Glutamatergic neuron (in vitro differentiated cells): ENCODE results near the gene HIGD1B. TPM values are rescaled to one million over a fixed set of nuclear protein-coding genes. Genes with fewer than 3 reads are reported as not detected.
"Not testable (repeated sequence)": the region's sequence is repeated elsewhere in the genome, so short reads cannot be mapped to it uniquely, and the experiment has no call there.

Experiments used
- DNase-seq: peaks from one replicate; pipeline ENCODE4 v3.0.0; 2022
- H3K27ac Mint-ChIP-seq: one replicate; pipeline ENCODE4 v1.8.0; 2020; ENCODE audit warnings: mild to moderate bottlenecking, mixed read lengths, inconsistent platforms; ENCODE audit not compliant: unreplicated experiment
- H3K27me3 Mint-ChIP-seq: one replicate; pipeline ENCODE4 v1.8.0; 2020; ENCODE audit warnings: mild to moderate bottlenecking, moderate library complexity, mixed read lengths, inconsistent platforms; ENCODE audit not compliant: unreplicated experiment
- H3K36me3 Mint-ChIP-seq: one replicate; pipeline ENCODE4 v1.8.0; 2020; ENCODE audit warnings: mild to moderate bottlenecking, mixed read lengths, inconsistent platforms; ENCODE audit not compliant: unreplicated experiment
- H3K4me1 Mint-ChIP-seq: one replicate; pipeline ENCODE4 v1.8.0; 2020; ENCODE audit warnings: mild to moderate bottlenecking, low read depth, mixed read lengths, inconsistent platforms; ENCODE audit not compliant: unreplicated experiment
- H3K4me3 Mint-ChIP-seq: one replicate; pipeline ENCODE4 v1.8.0; 2020; ENCODE audit warnings: mild to moderate bottlenecking, mixed read lengths, inconsistent platforms; ENCODE audit not compliant: unreplicated experiment
- H3K9me3 Mint-ChIP-seq: one replicate; pipeline ENCODE4 v1.8.0; 2020; ENCODE audit warnings: mild to moderate bottlenecking, moderate library complexity, mixed read lengths, inconsistent platforms; ENCODE audit not compliant: unreplicated experiment
- CTCF ChIP-seq: fragments of 200-600 bp; sonication (generic); IDR thresholded peaks from one replicate; pipeline ENCODE4 v1.5.0; 2021; ENCODE audit not compliant: partially characterized antibody, unreplicated experiment
- total RNA-seq: library from RNA; stranded (reverse); fragmentation: NEBNext Ultra II Directional; extraction: Animal tissue kit (Norgen Biotek cat#: 25700); gene quantifications from one replicate; pipeline ENCODE4 v1.2.1, GENCODE V29; 2021; ENCODE audit not compliant: unreplicated experiment

HIGD1B gene
- total RNA-seq, 1 donor from 2014 or later: 1.1 TPM

- TF ChIP-seq CTCF: no peak
- no peaks in the 10 kb centered on the region for H3K36me3 Mint-ChIP-seq
- peak overlapping the region; percentile 54 for H3K27ac Mint-ChIP-seq
Measured at GRCh38 chr17:44807093-44807816, 40.4 kb upstream of the HIGD1B start.

GRCh38 chr17:44807817-44808155, 39.9 kb upstream of the HIGD1B start:
- H3K27ac Mint-ChIP-seq: peak overlapping the region; percentile 67
- H3K4me1 Mint-ChIP-seq: peaks cover 33% of the 10 kb centered on the region
- peaks cover 9% of the 10 kb centered on the region for H3K9me3 Mint-ChIP-seq
- peak; percentile 57 for DNase-seq
- H3K4me3 Mint-ChIP-seq: peak overlapping the region; percentile 77
- no peaks in the 10 kb centered on the region for H3K36me3 Mint-ChIP-seq
- peaks cover 7% of the 10 kb centered on the region for H3K27me3 Mint-ChIP-seq
- TF ChIP-seq CTCF: no peak

More at GRCh38 chr17:44807093-44807816, 40.4 kb upstream of the HIGD1B start:
- H3K9me3 Mint-ChIP-seq: peaks cover 9% of the 10 kb centered on the region
- peaks cover 7% of the 10 kb centered on the region for H3K27me3 Mint-ChIP-seq
- no peak for DNase-seq
- peaks cover 33% of the 10 kb centered on the region for H3K4me1 Mint-ChIP-seq
- peak overlapping the region; percentile 77 for H3K4me3 Mint-ChIP-seq

GRCh38 chr17:44808156-44808555, 39.5 kb upstream of the HIGD1B start:
- peaks cover 9% of the 10 kb centered on the region for H3K9me3 Mint-ChIP-seq
- no peak for DNase-seq
- no peak for TF ChIP-seq CTCF
- no peaks in the 10 kb centered on the region for H3K36me3 Mint-ChIP-seq
- peaks cover 7% of the 10 kb centered on the region for H3K27me3 Mint-ChIP-seq
- H3K27ac Mint-ChIP-seq: peak overlapping the region; percentile 67
- H3K4me1 Mint-ChIP-seq: peaks cover 32% of the 10 kb centered on the region
- H3K4me3 Mint-ChIP-seq: no peak overlapping the region

- DNase-seq, H3K9me3 Mint-ChIP-seq, H3K27ac Mint-ChIP-seq, H3K4me3 Mint-ChIP-seq, H3K36me3 Mint-ChIP-seq, H3K27me3 Mint-ChIP-seq: not testable (repeated sequence)
- peaks cover 31% of the 10 kb centered on the region for H3K4me1 Mint-ChIP-seq
Measured at GRCh38 chr17:44808656-44809388, 38.9 kb upstream of the HIGD1B start.

- no peak overlapping the region for H3K27ac Mint-ChIP-seq
- TF ChIP-seq CTCF: no peak
- DNase-seq: no peak
- no peak overlapping the region for H3K4me3 Mint-ChIP-seq
- H3K27me3 Mint-ChIP-seq: peaks cover 3% of the 10 kb centered on the region
- no peaks in the 10 kb centered on the region for H3K36me3 Mint-ChIP-seq
- peaks cover 3% of the 10 kb centered on the region for H3K9me3 Mint-ChIP-seq
- H3K4me1 Mint-ChIP-seq: peaks cover 9% of the 10 kb centered on the region
Measured at GRCh38 chr17:44812263-44812662, 35.4 kb upstream of the HIGD1B start.

- not testable (repeated sequence) for DNase-seq, H3K36me3 Mint-ChIP-seq, H3K4me1 Mint-ChIP-seq, H3K27me3 Mint-ChIP-seq, H3K4me3 Mint-ChIP-seq, H3K27ac Mint-ChIP-seq, H3K9me3 Mint-ChIP-seq
Measured at GRCh38 chr17:44818508-44818907, 29.2 kb upstream of the HIGD1B start.
